ENCODE measurements around the gene RYR1.

DNA sequence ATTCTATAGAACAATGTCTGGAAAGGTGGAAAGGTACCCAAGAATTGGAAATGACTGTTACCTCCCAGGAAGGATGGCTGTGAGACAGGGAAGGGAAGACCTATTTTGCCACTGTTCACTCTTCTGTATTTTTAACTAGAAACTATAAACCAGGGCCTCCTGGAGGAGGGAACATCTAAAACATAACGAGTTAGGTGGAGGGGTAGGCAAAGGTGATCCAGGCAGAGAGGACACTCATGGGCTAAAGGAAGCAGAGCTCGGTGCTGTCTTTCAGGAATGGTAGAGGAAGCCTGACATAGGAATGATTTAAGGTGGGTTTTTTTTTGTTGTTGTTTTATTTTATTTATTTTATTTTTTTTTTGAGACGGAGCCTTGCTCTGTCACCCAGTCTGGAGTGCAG lies 191.3 kb downstream of the RYR1 start:
- TF ChIP-seq, protein P1, sequence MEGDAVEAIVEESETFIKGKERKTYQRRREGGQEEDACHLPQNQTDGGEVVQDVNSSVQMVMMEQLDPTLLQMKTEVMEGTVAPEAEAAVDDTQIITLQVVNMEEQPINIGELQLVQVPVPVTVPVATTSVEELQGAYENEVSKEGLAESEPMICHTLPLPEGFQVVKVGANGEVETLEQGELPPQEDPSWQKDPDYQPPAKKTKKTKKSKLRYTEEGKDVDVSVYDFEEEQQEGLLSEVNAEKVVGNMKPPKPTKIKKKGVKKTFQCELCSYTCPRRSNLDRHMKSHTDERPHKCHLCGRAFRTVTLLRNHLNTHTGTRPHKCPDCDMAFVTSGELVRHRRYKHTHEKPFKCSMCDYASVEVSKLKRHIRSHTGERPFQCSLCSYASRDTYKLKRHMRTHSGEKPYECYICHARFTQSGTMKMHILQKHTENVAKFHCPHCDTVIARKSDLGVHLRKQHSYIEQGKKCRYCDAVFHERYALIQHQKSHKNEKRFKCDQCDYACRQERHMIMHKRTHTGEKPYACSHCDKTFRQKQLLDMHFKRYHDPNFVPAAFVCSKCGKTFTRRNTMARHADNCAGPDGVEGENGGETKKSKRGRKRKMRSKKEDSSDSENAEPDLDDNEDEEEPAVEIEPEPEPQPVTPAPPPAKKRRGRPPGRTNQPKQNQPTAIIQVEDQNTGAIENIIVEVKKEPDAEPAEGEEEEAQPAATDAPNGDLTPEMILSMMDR (IDR thresholded peaks at IDR 0.05), result no peak
- TF ChIP-seq POLR2A (IDR thresholded peaks at IDR 0.05), result no peak
